Liver (tissue), 9 donors: ENCODE measurements around the gene ATL2. TPM values are rescaled to one million over a fixed set of nuclear protein-coding genes. Genes with fewer than 3 reads are reported as not detected.

Experiments used
- DNase-seq: peaks from one replicate; pipeline ENCODE4 v3.0.0-alpha.2; 2017; ENCODE audit warnings: low spot score
- H3K27ac ChIP-seq, 2 donors: one replicate each; pipeline ENCODE4 v1.7.0; 2013; ENCODE audit warnings: inconsistent platforms in 2 of 2, low read length in 2 of 2, control low read depth in 1 of 2, low read depth in 1 of 2, mild to moderate bottlenecking in 1 of 2
- H3K27me3 ChIP-seq, 4 donors: one replicate each; pipeline versions ENCODE4 v1.6.1 to v1.7.0; 2013; ENCODE audit warnings: low read length in 3 of 4, inconsistent platforms in 1 of 4, mild to moderate bottlenecking in 1 of 4, moderate library complexity in 1 of 4; ENCODE audit not compliant: control insufficient read depth in 4 of 4, insufficient read depth in 4 of 4
- H3K36me3 ChIP-seq, 4 donors: one replicate each; pipeline versions ENCODE4 v1.6.1 to v1.7.0; 2013; ENCODE audit warnings: low read length in 3 of 4, mild to moderate bottlenecking in 3 of 4, low read depth in 1 of 4, moderate library complexity in 1 of 4; ENCODE audit not compliant: control insufficient read depth in 4 of 4, insufficient read depth in 3 of 4
- H3K4me1 ChIP-seq, 4 donors: one replicate each; pipeline versions ENCODE4 v1.6.1 to v1.7.0; 2013; ENCODE audit warnings: low read length in 3 of 4, mild to moderate bottlenecking in 3 of 4, moderate library complexity in 1 of 4; ENCODE audit not compliant: control insufficient read depth in 4 of 4, insufficient read depth in 4 of 4
- H3K4me3 ChIP-seq, 3 donors: one replicate each; pipeline versions ENCODE4 v1.6.1 to v1.7.0; 2013; ENCODE audit warnings: low read length in 3 of 3, control low read depth in 1 of 3, low read depth in 1 of 3, mild to moderate bottlenecking in 1 of 3
- H3K9ac ChIP-seq, 2 donors: one replicate each; pipeline ENCODE4 v1.7.0; 2013; ENCODE audit warnings: low read length in 2 of 2, mild to moderate bottlenecking in 2 of 2, moderate library complexity in 2 of 2, control low read depth in 1 of 2, low read depth in 1 of 2
- H3K9me3 ChIP-seq, 4 donors: one replicate each; pipeline versions ENCODE4 v1.6.1 to v1.7.0; 2013; ENCODE audit warnings: low read length in 3 of 4; ENCODE audit not compliant: control insufficient read depth in 4 of 4
- CTCF ChIP-seq: fragments of 150-350 bp; IDR thresholded peaks from 2 replicates; pipeline ENCODE4 v1.5.1; 2017; ENCODE audit warnings: improper control_type of control experiment, low read depth, low read length; ENCODE audit not compliant: missing input control
- EGR1 ChIP-seq, 2 donors: IDR thresholded peaks; 2 replicates each; pipeline ENCODE4 v1.6.1; 2016 to 2018; ENCODE audit warnings: antibody characterized with exemption in 2 of 2, low read depth in 2 of 2
- FOXA1 ChIP-seq: IDR thresholded peaks from 2 replicates; pipeline ENCODE4 v1.6.1; 2016; ENCODE audit warnings: antibody characterized with exemption
- FOXA2 ChIP-seq: IDR thresholded peaks from 2 replicates; pipeline ENCODE4 v1.6.1; 2016; ENCODE audit warnings: antibody characterized with exemption
- GABPA ChIP-seq, 2 donors: IDR thresholded peaks in 1 of 2; conservative IDR thresholded peaks in 1 of 2; 2 replicates each; pipeline ENCODE4 v1.6.1; 2016; ENCODE audit warnings: antibody characterized with exemption in 2 of 2, mild to moderate bottlenecking in 1 of 2, moderate library complexity in 1 of 2
- HNF4A ChIP-seq, 2 donors: conservative IDR thresholded peaks; 2 replicates each; pipeline ENCODE4 v1.6.1; 2016; ENCODE audit warnings: antibody characterized with exemption in 2 of 2, mild to moderate bottlenecking in 2 of 2
- JUND ChIP-seq, 2 donors: IDR thresholded peaks; 2 replicates each; pipeline ENCODE4 v1.6.1; 2016; ENCODE audit warnings: antibody characterized with exemption in 2 of 2
- MAX ChIP-seq: IDR thresholded peaks from 2 replicates; pipeline ENCODE4 v1.6.1; 2016; ENCODE audit warnings: antibody characterized with exemption
- RAD21 ChIP-seq, 2 donors: IDR thresholded peaks; 2 replicates each; pipeline ENCODE4 v1.6.1; 2016; ENCODE audit warnings: antibody characterized with exemption in 2 of 2, mild to moderate bottlenecking in 2 of 2
- REST ChIP-seq: IDR thresholded peaks from 2 replicates; pipeline ENCODE4 v1.6.1; 2016; ENCODE audit warnings: antibody characterized with exemption, mild to moderate bottlenecking
- RXRA ChIP-seq, 2 donors: IDR thresholded peaks; 2 replicates each; pipeline ENCODE4 v1.6.1; 2017 to 2018; ENCODE audit warnings: antibody characterized with exemption in 2 of 2, mild to moderate bottlenecking in 1 of 2
- SP1 ChIP-seq: IDR thresholded peaks from 2 replicates; pipeline ENCODE4 v1.6.1; 2018; ENCODE audit warnings: antibody characterized with exemption, mild to moderate bottlenecking
- TAF1 ChIP-seq: conservative IDR thresholded peaks from 2 replicates; pipeline ENCODE4 v1.6.1; 2016; ENCODE audit warnings: antibody characterized with exemption, mild to moderate bottlenecking
- YY1 ChIP-seq: IDR thresholded peaks from 2 replicates; pipeline ENCODE4 v1.6.1; 2016; ENCODE audit warnings: antibody characterized with exemption, mild to moderate bottlenecking
- WGBS: extraction: QIAGEN DNeasy Blood & Tissue Kit; methylation state at CpG from one replicate; pipeline ENCODE4 v1.1.7; 2013; 5-methylcytosine and 5-hydroxymethylcytosine counted together
- polyA plus RNA-seq, 2 donors: library from polyadenylated mRNA; stranded (reverse) in 1 of 2; unstranded in 1 of 2; fragments of 200-250 nt in 1 of 2; fragments of >200 nt in 1 of 2; fragmentation: Nextera tagmentation in 1 of 2; extraction: Ambion mirVana in 1 of 2; gene quantifications; one replicate each; pipeline versions ENCODE4 v1.2.1 to v1.2.3, GENCODE V29; 2013 to 2015
- total RNA-seq, 2 donors: library from RNA; depleted of rRNA; stranded (reverse); fragments of >200 nt; gene quantifications; one replicate each; pipeline ENCODE4 v1.2.3, GENCODE V29; 2014
- TF ChIP-seq, protein P1 (sequence below): IDR thresholded peaks from 2 replicates; pipeline ENCODE4 v1.6.1; 2016; ENCODE audit warnings: antibody characterized with exemption
- TF ChIP-seq, protein P2 (sequence below): IDR thresholded peaks from 2 replicates; pipeline ENCODE4 v1.6.1; 2016; ENCODE audit warnings: antibody characterized with exemption
- donor health status: healthy.
- donor health status: healthy.
- donor health status: healthy.
- donor health status: healthy.
- donor health status: healthy.

ATL2 gene
- total and polyA plus RNA-seq, 4 donors: 21.0 to 163 (median 45.8) TPM

- H3K27ac ChIP-seq: no peak overlapping the region
- no peak overlapping the region for H3K9ac ChIP-seq
- no peaks in the 10 kb centered on the region for H3K9me3 ChIP-seq
- DNase-seq: no peak
- 52% methylated on average over 3 of the region's 3 CpGs for whole genome bisulfite sequencing
- TF ChIP-seq FOXA2 (no peak), REST (no peak), JUND (IDR thresholded peaks at IDR 0.05) (no peak), TAF1 (no peak), RXRA (IDR thresholded peaks at IDR 0.05) (no peak), SP1 (no peak), EGR1 (IDR thresholded peaks at IDR 0.05; ENCODE audit: low read depth in 2 of 2) (no peak), FOXA1 (no peak), HNF4A (conservative IDR thresholded peaks at IDR 0.05) (no peak), RAD21 (IDR thresholded peaks at IDR 0.05) (no peak), CTCF (no peak), GABPA (IDR thresholded peaks at IDR 0.05 in 1 of 2, conservative IDR thresholded peaks at IDR 0.05 in 1 of 2) (no peak), MAX (no peak), YY1 (no peak)
- TF ChIP-seq, protein P1, sequence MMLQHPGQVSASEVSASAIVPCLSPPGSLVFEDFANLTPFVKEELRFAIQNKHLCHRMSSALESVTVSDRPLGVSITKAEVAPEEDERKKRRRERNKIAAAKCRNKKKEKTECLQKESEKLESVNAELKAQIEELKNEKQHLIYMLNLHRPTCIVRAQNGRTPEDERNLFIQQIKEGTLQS: no peak
- TF ChIP-seq, protein P2, sequence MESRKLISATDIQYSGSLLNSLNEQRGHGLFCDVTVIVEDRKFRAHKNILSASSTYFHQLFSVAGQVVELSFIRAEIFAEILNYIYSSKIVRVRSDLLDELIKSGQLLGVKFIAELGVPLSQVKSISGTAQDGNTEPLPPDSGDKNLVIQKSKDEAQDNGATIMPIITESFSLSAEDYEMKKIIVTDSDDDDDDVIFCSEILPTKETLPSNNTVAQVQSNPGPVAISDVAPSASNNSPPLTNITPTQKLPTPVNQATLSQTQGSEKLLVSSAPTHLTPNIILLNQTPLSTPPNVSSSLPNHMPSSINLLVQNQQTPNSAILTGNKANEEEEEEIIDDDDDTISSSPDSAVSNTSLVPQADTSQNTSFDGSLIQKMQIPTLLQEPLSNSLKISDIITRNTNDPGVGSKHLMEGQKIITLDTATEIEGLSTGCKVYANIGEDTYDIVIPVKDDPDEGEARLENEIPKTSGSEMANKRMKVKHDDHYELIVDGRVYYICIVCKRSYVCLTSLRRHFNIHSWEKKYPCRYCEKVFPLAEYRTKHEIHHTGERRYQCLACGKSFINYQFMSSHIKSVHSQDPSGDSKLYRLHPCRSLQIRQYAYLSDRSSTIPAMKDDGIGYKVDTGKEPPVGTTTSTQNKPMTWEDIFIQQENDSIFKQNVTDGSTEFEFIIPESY: no peak
- H3K4me3 ChIP-seq: no peak overlapping the region
- no peaks in the 10 kb centered on the region for H3K36me3 ChIP-seq
- no peaks in the 10 kb centered on the region for H3K27me3 ChIP-seq
- peaks cover 0 to 9% (median 4%) of the 10 kb centered on the region in 4 donors for H3K4me1 ChIP-seq
Measured at GRCh38 chr2:38284971-38285370, 92.1 kb downstream of the ATL2 start.
